Heart left ventricle (tissue), 13 donors: Measurements from ENCODE around the gene ENGASE.
A peak's percentile ranks its signal among the peaks of the same experiment; 100 is the strongest.

Source experiments
- CTCF ChIP-seq, 12 donors: fragments of 200-600 bp; sonication (generic) in 4 of 12; IDR thresholded peaks; one replicate each; pipeline versions ENCODE4 v1.5.0 to v1.8.0; 2018 to 2022; ENCODE audit warnings: antibody characterized with exemption in 12 of 12, mild to moderate bottlenecking in 5 of 12
- POLR2A ChIP-seq, 2 donors: fragments of 450-650 bp; IDR thresholded peaks; one replicate each; pipeline ENCODE4 v1.6.1; 2017; ENCODE audit warnings: antibody characterized with exemption in 2 of 2, mild to moderate bottlenecking in 2 of 2, moderate library complexity in 2 of 2
- donor health status: ischemic (EF 13 %, LVEDD 7.1; RV severe dilation, severe dysfunction).
- donor health status: DM: no; HTN: yes; CAD: no.
- donor health status: DM: no; HTN: no; CAD: no.
- donor health status: ischemic (EF 25% LVEDD 6.9; RV normal size, moderate dysfunction).
- donor health status: ischemic (EF 25% LVEDD 5.7; RV mildly dilated, moderate dysfunction).
- donor health status: ischemic (EF 35%, LVEDD 5.7; RV mildly dilated, moderate dysfunction).
- donor health status: nonischemic (EF 11% LVEDD 7.7; RV severe dilation, severe dysfunction).
- donor health status: DM: yes; HTN: yes; CAD: no.
- donor health status: PGD.
- donor health status: ischemic (EF 29% LVEDD 5.4; RV normal size, mild dysfunction).
- donor health status: nonischemic (EF 23%, LVEDD 6.1; RV moderate dilation, normal function).

- peak in 4 of 12 donors; percentile 11 to 27 (median 21) for TF ChIP-seq CTCF (IDR thresholded peaks at IDR 0.05)
- TF ChIP-seq POLR2A (IDR thresholded peaks at IDR 0.05), result no peak
These were observed 45.9 kb upstream of the ENGASE start for GRCh38 chr17:79028496-79029326.
